GM19452 (cell line): ENCODE results near the gene FBXO42.
"Not testable (repeated sequence)": the region's sequence is repeated elsewhere in the genome, so short reads cannot be mapped to it uniquely, and the experiment has no call there.

Source experiments
- ATAC-seq: cut with Tn5 transposase; IDR thresholded peaks from one replicate; pipeline ENCODE4 v1.9.1; 2021; ENCODE audit not compliant: unreplicated experiment

FBXO42 gene

GRCh38 chr1:16266411-16267118 is 85.7 kb downstream of the FBXO42 start:
- no peak for ATAC-seq

- ATAC-seq = no peak
Measured at GRCh38 chr1:16262067-16262466, 90.2 kb downstream of the FBXO42 start.

- ATAC-seq = no peak
Measured at GRCh38 chr1:16260814-16261213, 91.5 kb downstream of the FBXO42 start.

- ATAC-seq = no peak
Measured at GRCh38 chr1:16258591-16259135, 93.6 kb downstream of the FBXO42 start.

- ATAC-seq = no peak
Measured at GRCh38 chr1:16257968-16258367, 94.3 kb downstream of the FBXO42 start.

GRCh38 chr1:16257556-16257955 is 94.7 kb downstream of the FBXO42 start:
- ATAC-seq = not testable (repeated sequence)

GRCh38 chr1:16256478-16256877 is 95.8 kb downstream of the FBXO42 start:
- ATAC-seq = no peak

- ATAC-seq = no peak
Measured at GRCh38 chr1:16254263-16254928, 97.9 kb downstream of the FBXO42 start.

- no peak for ATAC-seq
Measured at GRCh38 chr1:16253332-16253922, 98.9 kb downstream of the FBXO42 start.

GRCh38 chr1:16252912-16253311 is 99.4 kb downstream of the FBXO42 start:
- ATAC-seq = no peak

GRCh38 chr1:16251381-16251780 is 100.9 kb downstream of the FBXO42 start:
- no peak for ATAC-seq

GRCh38 chr1:16250524-16251251 is 101.6 kb downstream of the FBXO42 start:
- no peak for ATAC-seq

GRCh38 chr1:16249596-16250241 is 102.6 kb downstream of the FBXO42 start:
- no peak for ATAC-seq

- ATAC-seq = no peak
Measured at GRCh38 chr1:16248603-16249516, 103.4 kb downstream of the FBXO42 start.

GRCh38 chr1:16248007-16248436 is 104.3 kb downstream of the FBXO42 start:
- ATAC-seq = no peak

GRCh38 chr1:16247441-16247840 is 104.8 kb downstream of the FBXO42 start:
- no peak for ATAC-seq

GRCh38 chr1:16246961-16247360 is 105.3 kb downstream of the FBXO42 start:
- ATAC-seq = no peak

- not testable (repeated sequence) for ATAC-seq
Measured at GRCh38 chr1:16246239-16246638, 106.0 kb downstream of the FBXO42 start.

GRCh38 chr1:16245476-16246196 is 106.6 kb downstream of the FBXO42 start:
- ATAC-seq = no peak
